ENCODE measurements around the gene SUPT6H. TPM values are rescaled to one million over a fixed set of nuclear protein-coding genes. Genes with fewer than 3 reads are reported as not detected.

Gene SUPT6H
- total and polyA plus RNA-seq, 9 of the 15 experiments (the other 6 are each of a cell fraction or from before 2014, with no cell fraction given) = 1.7 to 77.7 (median 49.2) TPM

GRCh38 chr17:28735242-28735722, 73.3 kb downstream of the SUPT6H start (continued):
- no peak for TF ChIP-seq SIN3B (IDR thresholded peaks at IDR 0.05; ENCODE audit: low read depth)
- TF ChIP-seq TBL1XR1 (IDR thresholded peaks at IDR 0.05; ENCODE audit: low read length in 2 of 2) = peak in 1 of 2 experiments; percentile 74; a peak in 2 of 4 replicates
- TF ChIP-seq C11orf30 (IDR thresholded peaks at IDR 0.05; ENCODE audit: low read depth) = peak; percentile 93
- TF ChIP-seq CCNT2 (IDR thresholded peaks at IDR 0.05; ENCODE audit: borderline replicate concordance, extremely low read depth, insufficient read length, low read depth, low read length) = peak; percentile 44
- TF ChIP-seq ZBTB8A (IDR thresholded peaks at IDR 0.05; ENCODE audit: partially characterized antibody) = no peak
- TF ChIP-seq NFE2 (IDR thresholded peaks at IDR 0.05; ENCODE audit: low read depth) = peak; percentile 98
- TF ChIP-seq HDAC1 (IDR thresholded peaks at IDR 0.05) = peak in 1 of 2 experiments; percentile 33; a peak in 1 of 4 replicates
- no peak for TF ChIP-seq ZNF561 (CRISPR knock-in tag; conservative IDR thresholded peaks at IDR 0.05)
- peak; percentile 90 for TF ChIP-seq MTA3 (IDR thresholded peaks at IDR 0.05; ENCODE audit: borderline replicate concordance)
- peak; percentile 42; the same call in 1 of the 2 replicates for TF ChIP-seq ZFX (CRISPR knock-in tag; IDR thresholded peaks at IDR 0.05)
- peak; percentile 92 for TF ChIP-seq SMARCE1 (IDR thresholded peaks at IDR 0.05)
- peak; percentile 13; the same call in 1 of the 2 replicates for TF ChIP-seq CREM (IDR thresholded peaks at IDR 0.05; ENCODE audit: low read depth)
- TF ChIP-seq ETV6 (IDR thresholded peaks at IDR 0.05; ENCODE audit: borderline replicate concordance in 1 of 2, low read depth in 2 of 2, low read length in 1 of 2) = no peak
- no peak for TF ChIP-seq ETV6 (CRISPR knock-in tag; IDR thresholded peaks at IDR 0.05; ENCODE audit: borderline replicate concordance)
- peak; percentile 67; the same call in 1 of the 2 replicates for TF ChIP-seq CTBP1 (IDR thresholded peaks at IDR 0.05; ENCODE audit: borderline replicate concordance)
- 0 out of 2 replicates have a peak, but pooled peaks have one; percentile 24 for TF ChIP-seq HOMEZ (CRISPR knock-in tag; IDR thresholded peaks at IDR 0.05)
- TF ChIP-seq NFIC (IDR thresholded peaks at IDR 0.05) = 0 out of 2 replicates have a peak, but pooled peaks have one; percentile 11
- TF ChIP-seq ATF7 (IDR thresholded peaks at IDR 0.05) = peak; percentile 83
- peak; percentile 38 for TF ChIP-seq RBBP5 (IDR thresholded peaks at IDR 0.05; ENCODE audit: borderline replicate concordance, insufficient read depth, low read length, poor library complexity, severe bottlenecking)
- 0 out of 2 replicates have a peak, but pooled peaks have one; percentile 51 for TF ChIP-seq THRB (CRISPR knock-in tag; conservative IDR thresholded peaks at IDR 0.05)
- peak; percentile 92 for TF ChIP-seq SMARCA4 (IDR thresholded peaks at IDR 0.05)
- TF ChIP-seq CBX3 (IDR thresholded peaks at IDR 0.05; ENCODE audit: borderline replicate concordance in 1 of 2, low read length in 2 of 2) = peak in 1 of 2 experiments; percentile 94; a peak in 2 of 3 replicates
- 0 out of 2 replicates have a peak, but pooled peaks have one; percentile 89 for TF ChIP-seq ARID3B (CRISPR knock-in tag; IDR thresholded peaks at IDR 0.05; ENCODE audit: borderline replicate concordance)
- peak; percentile 54 for TF ChIP-seq LEF1 (IDR thresholded peaks at IDR 0.05)
- peak; percentile 76 for TF ChIP-seq ZFP36 (IDR thresholded peaks at IDR 0.05; ENCODE audit: low read depth, low read length, partially characterized antibody)

All from K562 (cell line).